Right atrium auricular region (tissue), 2 donors: ENCODE results near the gene HTR7. TPM values are rescaled to one million over a fixed set of nuclear protein-coding genes. Genes with fewer than 3 reads are reported as not detected.

Experiments used
- DNase-seq: peaks from one replicate; pipeline ENCODE4 v3.0.0-alpha.2; 2019; ENCODE audit warnings: low spot score
- H3K27ac ChIP-seq, 2 donors: fragments of 200-600 bp; sonication (generic); 1 replicate in 1 of 2; 2 replicates in 1 of 2; pipeline ENCODE4 v1.5.1; 2016 to 2019
- H3K27me3 ChIP-seq, 2 donors: fragments of 200-600 bp; sonication (generic); one replicate each; pipeline versions ENCODE4 v1.5.1 to v1.6.0; 2017 to 2019
- H3K36me3 ChIP-seq: fragments of 200-600 bp; sonication (generic); one replicate; pipeline ENCODE4 v1.5.1; 2016
- H3K4me1 ChIP-seq, 2 donors: fragments of 200-600 bp; sonication (generic); one replicate each; pipeline versions ENCODE4 v1.5.1 to v1.6.0; 2017 to 2019
- H3K4me3 ChIP-seq, 2 donors: fragments of 200-600 bp; sonication (generic); 1 replicate in 1 of 2; 2 replicates in 1 of 2; pipeline ENCODE4 v1.5.1; 2017 to 2019; ENCODE audit warnings: mild to moderate bottlenecking in 1 of 2, moderate library complexity in 1 of 2
- H3K9me3 ChIP-seq, 2 donors: fragments of 200-600 bp; sonication (generic); one replicate each; pipeline ENCODE4 v1.5.1; 2019
- CTCF ChIP-seq, 2 donors: fragments of 200-600 bp; sonication (generic); IDR thresholded peaks; one replicate each; pipeline ENCODE4 v1.5.1; 2019; ENCODE audit warnings: antibody characterized with exemption in 2 of 2
- total RNA-seq, 2 donors: library from RNA; depleted of rRNA; stranded (reverse); fragments of >200 nt; gene quantifications; one replicate each; pipeline ENCODE4 v1.1.0, GENCODE V29; 2016

The HTR7 gene
- total RNA-seq, 2 donors from 2014 or later = 0.31 to 0.33 TPM

- H3K4me1 ChIP-seq = peaks cover 0 to 6% of the 10 kb centered on the region in 2 donors
- H3K36me3 ChIP-seq = no peaks in the 10 kb centered on the region
- no peaks in the 10 kb centered on the region for H3K9me3 ChIP-seq
- peaks cover 0 to 23% of the 10 kb centered on the region in 2 donors for H3K27me3 ChIP-seq
- peak overlapping the region; percentile 54 to 65 for H3K4me3 ChIP-seq
- no peak overlapping the region for H3K27ac ChIP-seq
- TF ChIP-seq CTCF (IDR thresholded peaks at IDR 0.05) = no peak
- no peak for DNase-seq
These were observed 740 bp downstream of the HTR7 start for GRCh38 chr10:90856964-90857634.

GRCh38 chr10:90856261-90856660, 1.6 kb downstream of the HTR7 start:
- TF ChIP-seq CTCF (IDR thresholded peaks at IDR 0.05) = no peak
- Histone ChIP-seq H3K9me3 (peaks cover 0 to 7% of the 10 kb centered on the region in 2 donors), H3K27me3 (peaks cover 0 to 23% of the 10 kb centered on the region in 2 donors), H3K27ac (no peak overlapping the region), H3K4me3 (no peak overlapping the region), H3K36me3 (no peaks in the 10 kb centered on the region), H3K4me1 (peaks cover 0 to 6% of the 10 kb centered on the region in 2 donors)
- no peak for DNase-seq

- Histone ChIP-seq H3K27me3 (peaks cover 0 to 23% of the 10 kb centered on the region in 2 donors), H3K4me3 (no peak overlapping the region), H3K27ac (no peak overlapping the region), H3K4me1 (peaks cover 0 to 6% of the 10 kb centered on the region in 2 donors), H3K36me3 (no peaks in the 10 kb centered on the region), H3K9me3 (peaks cover 0 to 18% of the 10 kb centered on the region in 2 donors)
- no peak for DNase-seq
- TF ChIP-seq CTCF (IDR thresholded peaks at IDR 0.05) = no peak
These were observed 2.7 kb downstream of the HTR7 start for GRCh38 chr10:90855126-90855525.

GRCh38 chr10:90849956-90850749, 7.7 kb downstream of the HTR7 start:
- DNase-seq = no peak
- H3K4me1 ChIP-seq = no peaks in the 10 kb centered on the region
- TF ChIP-seq CTCF (IDR thresholded peaks at IDR 0.05) = no peak
- H3K36me3 ChIP-seq = no peaks in the 10 kb centered on the region
- no peak overlapping the region for H3K4me3 ChIP-seq
- peaks cover 0 to 6% of the 10 kb centered on the region in 2 donors for H3K27me3 ChIP-seq
- no peak overlapping the region for H3K27ac ChIP-seq
- H3K9me3 ChIP-seq = peaks cover 0 to 26% of the 10 kb centered on the region in 2 donors

GRCh38 chr10:90847436-90847835, 10.4 kb downstream of the HTR7 start:
- no peaks in the 10 kb centered on the region for H3K27me3 ChIP-seq
- H3K4me3 ChIP-seq = no peak overlapping the region
- no peak overlapping the region for H3K27ac ChIP-seq
- DNase-seq = no peak
- no peak for TF ChIP-seq CTCF (IDR thresholded peaks at IDR 0.05)
- H3K4me1 ChIP-seq = no peaks in the 10 kb centered on the region
- peaks cover 0 to 26% of the 10 kb centered on the region in 2 donors for H3K9me3 ChIP-seq
- H3K36me3 ChIP-seq = no peaks in the 10 kb centered on the region
